ENCODE measurements around the gene KCNC1.

The KCNC1 gene

DNA sequence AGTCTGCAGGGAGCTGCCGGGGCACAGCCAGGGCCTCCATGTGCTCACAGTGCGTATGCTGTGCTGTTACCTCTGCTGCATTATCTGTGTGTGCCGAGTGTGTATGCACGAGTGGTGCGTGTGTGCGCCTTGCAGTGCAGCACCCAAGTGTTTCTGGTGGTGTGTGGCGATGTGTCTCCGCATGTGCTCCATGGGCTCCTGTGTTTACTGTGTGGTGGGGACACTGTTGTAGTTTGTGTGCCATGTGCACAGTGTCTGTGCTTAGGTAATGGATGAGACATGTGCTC, 31.4 kb downstream of the KCNC1 start:
- H3K9me3 ChIP-seq (ENCODE audit: control insufficient read depth in 2 of 2, low read length in 2 of 2) = no peaks in the 10 kb centered on the region
- H3K27me3 ChIP-seq (ENCODE audit: control insufficient read depth in 2 of 2, insufficient read depth in 2 of 2, low read length in 2 of 2) = no peaks in the 10 kb centered on the region
- H3K36me3 ChIP-seq (ENCODE audit: control insufficient read depth in 2 of 2, insufficient read depth in 2 of 2, low read length in 2 of 2) = no peaks in the 10 kb centered on the region
- no peak overlapping the region for H3K27ac ChIP-seq (ENCODE audit: low read depth in 2 of 2, low read length in 2 of 2)
- H3K9ac ChIP-seq (ENCODE audit: low read depth in 1 of 2, low read length in 2 of 2) = no peak overlapping the region
- H3K4me1 ChIP-seq (ENCODE audit: control insufficient read depth in 2 of 2, insufficient read depth in 2 of 2, low read length in 2 of 2) = peaks cover 11% of the 10 kb centered on the region in 2 donors
- H3K4me3 ChIP-seq (ENCODE audit: low read length in 2 of 2) = no peak overlapping the region

GRCh38 chr11:17766590-17766989, 32.0 kb downstream of the KCNC1 start:
- no peak overlapping the region for H3K27ac ChIP-seq (ENCODE audit: low read depth in 2 of 2, low read length in 2 of 2)
- H3K9me3 ChIP-seq (ENCODE audit: control insufficient read depth in 2 of 2, low read length in 2 of 2) = no peaks in the 10 kb centered on the region
- no peak overlapping the region for H3K9ac ChIP-seq (ENCODE audit: low read depth in 1 of 2, low read length in 2 of 2)
- H3K4me3 ChIP-seq (ENCODE audit: low read length in 2 of 2) = no peak overlapping the region
- no peaks in the 10 kb centered on the region for H3K27me3 ChIP-seq (ENCODE audit: control insufficient read depth in 2 of 2, insufficient read depth in 2 of 2, low read length in 2 of 2)
- no peaks in the 10 kb centered on the region for H3K36me3 ChIP-seq (ENCODE audit: control insufficient read depth in 2 of 2, insufficient read depth in 2 of 2, low read length in 2 of 2)
- peaks cover 11% of the 10 kb centered on the region in 2 donors for H3K4me1 ChIP-seq (ENCODE audit: control insufficient read depth in 2 of 2, insufficient read depth in 2 of 2, low read length in 2 of 2)

DNA sequence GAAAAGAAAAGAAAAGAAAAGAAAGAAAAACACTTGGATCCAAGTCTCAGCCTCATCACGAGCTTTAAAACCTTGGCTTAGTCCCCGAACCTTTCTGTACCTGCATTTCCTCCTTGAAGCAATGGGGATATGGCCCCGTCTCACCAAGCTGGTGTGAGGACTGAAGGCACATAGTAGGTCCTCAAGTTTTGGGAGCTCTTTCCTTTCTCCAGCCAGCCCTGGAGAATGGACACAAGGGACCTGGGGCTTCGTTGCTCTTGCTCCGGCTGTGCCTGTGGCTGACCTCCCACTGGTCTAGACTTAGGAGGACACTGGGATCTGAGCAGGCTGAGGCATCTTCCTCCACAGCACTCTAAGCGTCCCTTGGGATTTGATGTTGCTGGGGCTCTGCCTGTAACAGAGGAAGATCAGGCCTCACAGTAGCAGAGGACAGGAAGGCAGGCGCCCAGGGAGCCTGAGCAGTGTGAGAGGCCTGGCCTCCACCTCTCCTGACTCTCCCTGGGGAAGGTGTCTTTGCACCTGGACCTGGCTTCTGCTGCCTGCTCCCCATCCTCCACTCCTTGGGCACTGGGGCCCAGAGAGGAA, 32.8 kb downstream of the KCNC1 start:
- Histone ChIP-seq H3K9me3 (ENCODE audit: control insufficient read depth in 2 of 2, low read length in 2 of 2) (no peaks in the 10 kb centered on the region), H3K36me3 (ENCODE audit: control insufficient read depth in 2 of 2, insufficient read depth in 2 of 2, low read length in 2 of 2) (no peaks in the 10 kb centered on the region), H3K4me3 (ENCODE audit: low read length in 2 of 2) (no peak overlapping the region), H3K4me1 (ENCODE audit: control insufficient read depth in 2 of 2, insufficient read depth in 2 of 2, low read length in 2 of 2) (peaks cover 11% of the 10 kb centered on the region in 2 donors), H3K27ac (ENCODE audit: low read depth in 2 of 2, low read length in 2 of 2) (no peak overlapping the region), H3K27me3 (ENCODE audit: control insufficient read depth in 2 of 2, insufficient read depth in 2 of 2, low read length in 2 of 2) (no peaks in the 10 kb centered on the region), H3K9ac (ENCODE audit: low read depth in 1 of 2, low read length in 2 of 2) (no peak overlapping the region)

DNA sequence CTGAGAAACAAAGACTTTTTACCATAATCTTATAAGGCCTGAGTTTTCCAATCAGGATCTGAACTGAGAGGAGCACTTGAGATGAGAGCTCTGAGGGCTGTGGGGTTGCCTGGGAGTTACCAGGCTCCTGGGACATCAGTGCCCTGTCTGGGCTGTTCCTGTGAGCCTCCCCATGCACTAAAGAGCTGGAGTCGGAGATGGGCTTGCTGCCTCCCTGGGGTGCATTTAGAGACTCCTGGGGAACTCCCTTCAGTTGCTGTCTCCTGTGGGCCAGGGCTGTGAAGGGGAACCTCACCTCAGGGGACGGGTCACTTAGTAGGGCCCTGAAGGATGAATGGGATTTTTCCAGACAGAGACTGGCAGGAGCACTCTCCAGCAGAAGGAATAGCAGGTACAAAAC, 33.3 kb downstream of the KCNC1 start:
- Histone ChIP-seq H3K27ac (ENCODE audit: low read depth in 2 of 2, low read length in 2 of 2) (no peak overlapping the region), H3K4me1 (ENCODE audit: control insufficient read depth in 2 of 2, insufficient read depth in 2 of 2, low read length in 2 of 2) (peaks cover 11% of the 10 kb centered on the region in 2 donors), H3K36me3 (ENCODE audit: control insufficient read depth in 2 of 2, insufficient read depth in 2 of 2, low read length in 2 of 2) (no peaks in the 10 kb centered on the region), H3K27me3 (ENCODE audit: control insufficient read depth in 2 of 2, insufficient read depth in 2 of 2, low read length in 2 of 2) (no peaks in the 10 kb centered on the region), H3K4me3 (ENCODE audit: low read length in 2 of 2) (no peak overlapping the region), H3K9ac (ENCODE audit: low read depth in 1 of 2, low read length in 2 of 2) (no peak overlapping the region), H3K9me3 (ENCODE audit: control insufficient read depth in 2 of 2, low read length in 2 of 2) (no peaks in the 10 kb centered on the region)

DNA sequence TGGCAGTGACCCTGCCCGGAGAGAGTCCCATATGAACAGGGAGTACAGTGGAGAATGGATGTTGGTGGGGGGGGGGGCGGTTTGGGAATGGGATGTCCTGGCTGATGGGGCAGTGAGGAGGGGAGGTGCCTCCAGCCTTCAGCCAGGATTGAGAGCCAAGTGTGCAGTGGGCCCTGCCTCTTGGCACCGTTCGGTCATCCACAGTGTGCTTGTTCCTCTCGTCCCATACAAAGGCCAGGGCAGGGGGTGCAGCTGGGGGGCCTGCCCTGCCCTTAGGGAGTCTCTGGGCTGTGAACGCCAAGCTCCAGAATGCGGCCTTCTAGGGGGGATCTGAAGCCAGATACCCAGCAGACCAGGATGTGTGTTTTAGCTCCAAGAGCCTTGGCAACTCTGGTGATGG, 34.0 kb downstream of the KCNC1 start:
- Histone ChIP-seq H3K9ac (ENCODE audit: low read depth in 1 of 2, low read length in 2 of 2) (no peak overlapping the region), H3K27ac (ENCODE audit: low read depth in 2 of 2, low read length in 2 of 2) (no peak overlapping the region), H3K27me3 (ENCODE audit: control insufficient read depth in 2 of 2, insufficient read depth in 2 of 2, low read length in 2 of 2) (no peaks in the 10 kb centered on the region), H3K4me1 (ENCODE audit: control insufficient read depth in 2 of 2, insufficient read depth in 2 of 2, low read length in 2 of 2) (peaks cover 11% of the 10 kb centered on the region in 2 donors), H3K4me3 (ENCODE audit: low read length in 2 of 2) (no peak overlapping the region), H3K36me3 (ENCODE audit: control insufficient read depth in 2 of 2, insufficient read depth in 2 of 2, low read length in 2 of 2) (no peaks in the 10 kb centered on the region), H3K9me3 (ENCODE audit: control insufficient read depth in 2 of 2, low read length in 2 of 2) (no peaks in the 10 kb centered on the region)

- Histone ChIP-seq H3K9me3 (ENCODE audit: control insufficient read depth in 2 of 2, low read length in 2 of 2) (no peaks in the 10 kb centered on the region), H3K4me3 (ENCODE audit: low read length in 2 of 2) (no peak overlapping the region), H3K4me1 (ENCODE audit: control insufficient read depth in 2 of 2, insufficient read depth in 2 of 2, low read length in 2 of 2) (peaks cover 11% of the 10 kb centered on the region in 2 donors), H3K36me3 (ENCODE audit: control insufficient read depth in 2 of 2, insufficient read depth in 2 of 2, low read length in 2 of 2) (no peaks in the 10 kb centered on the region), H3K9ac (ENCODE audit: low read depth in 1 of 2, low read length in 2 of 2) (no peak overlapping the region), H3K27ac (ENCODE audit: low read depth in 2 of 2, low read length in 2 of 2) (no peak overlapping the region), H3K27me3 (ENCODE audit: control insufficient read depth in 2 of 2, insufficient read depth in 2 of 2, low read length in 2 of 2) (no peaks in the 10 kb centered on the region)
Observed at GRCh38 chr11:17769218-17769617, 34.6 kb downstream of the KCNC1 start.

DNA sequence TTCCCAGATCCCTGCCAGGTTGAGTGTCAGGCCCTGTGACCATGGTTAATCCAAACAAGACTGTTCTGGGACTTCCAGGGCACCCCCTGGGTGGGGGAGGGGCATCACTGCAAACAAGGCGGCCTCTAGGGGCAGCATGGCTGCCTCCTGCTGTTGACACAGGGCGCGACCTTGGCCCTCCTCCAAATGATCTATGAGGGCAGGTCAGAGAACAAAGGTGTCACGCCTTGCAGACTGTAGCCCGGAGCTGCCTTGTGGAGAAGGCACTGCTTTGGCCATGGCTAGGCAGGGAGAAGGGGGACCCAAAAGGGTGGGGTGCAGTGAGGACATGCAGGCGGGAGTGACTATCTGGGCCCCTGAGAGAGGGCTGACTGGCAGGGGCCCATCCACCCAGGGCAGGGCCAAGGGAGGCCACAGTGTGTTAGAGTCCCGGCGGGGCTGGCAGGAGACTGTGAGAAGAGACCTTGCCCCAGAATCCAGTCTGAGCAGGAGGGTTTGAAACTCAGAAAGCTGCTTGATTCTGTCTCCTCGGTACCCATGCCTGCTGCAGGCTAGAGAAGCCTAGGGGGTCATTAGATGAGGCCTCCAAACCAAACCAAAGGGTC, 35.6 kb downstream of the KCNC1 start:
- Histone ChIP-seq H3K4me1 (ENCODE audit: control insufficient read depth in 2 of 2, insufficient read depth in 2 of 2, low read length in 2 of 2) (peaks cover 11% of the 10 kb centered on the region in 2 donors), H3K36me3 (ENCODE audit: control insufficient read depth in 2 of 2, insufficient read depth in 2 of 2, low read length in 2 of 2) (no peaks in the 10 kb centered on the region), H3K27ac (ENCODE audit: low read depth in 2 of 2, low read length in 2 of 2) (no peak overlapping the region), H3K9me3 (ENCODE audit: control insufficient read depth in 2 of 2, low read length in 2 of 2) (no peaks in the 10 kb centered on the region), H3K9ac (ENCODE audit: low read depth in 1 of 2, low read length in 2 of 2) (no peak overlapping the region), H3K27me3 (ENCODE audit: control insufficient read depth in 2 of 2, insufficient read depth in 2 of 2, low read length in 2 of 2) (no peaks in the 10 kb centered on the region), H3K4me3 (ENCODE audit: low read length in 2 of 2) (no peak overlapping the region)

DNA sequence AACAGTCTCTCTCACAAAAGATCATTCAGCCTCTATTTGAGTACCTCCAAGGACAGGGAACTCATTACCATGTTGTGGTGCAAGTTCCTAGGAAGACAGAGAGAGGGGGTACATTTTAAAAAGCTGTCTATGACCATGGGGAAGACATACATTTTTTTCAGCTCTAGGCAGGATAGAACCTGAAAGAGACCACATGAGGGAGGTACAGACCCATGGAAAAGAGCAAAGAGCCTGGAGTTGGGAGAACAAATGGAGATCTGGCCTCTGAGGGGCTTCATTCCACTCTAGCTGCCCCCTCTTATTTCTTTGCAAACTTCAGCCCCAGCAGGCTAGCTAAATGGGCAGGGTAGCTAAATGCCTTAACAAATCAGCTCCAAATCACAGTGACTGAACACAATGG, 36.3 kb downstream of the KCNC1 start:
- Histone ChIP-seq H3K27me3 (ENCODE audit: control insufficient read depth in 2 of 2, insufficient read depth in 2 of 2, low read length in 2 of 2) (no peaks in the 10 kb centered on the region), H3K4me3 (ENCODE audit: low read length in 2 of 2) (no peak overlapping the region), H3K27ac (ENCODE audit: low read depth in 2 of 2, low read length in 2 of 2) (no peak overlapping the region), H3K4me1 (ENCODE audit: control insufficient read depth in 2 of 2, insufficient read depth in 2 of 2, low read length in 2 of 2) (peaks cover 11% of the 10 kb centered on the region in 2 donors), H3K36me3 (ENCODE audit: control insufficient read depth in 2 of 2, insufficient read depth in 2 of 2, low read length in 2 of 2) (no peaks in the 10 kb centered on the region), H3K9me3 (ENCODE audit: control insufficient read depth in 2 of 2, low read length in 2 of 2) (no peaks in the 10 kb centered on the region), H3K9ac (ENCODE audit: low read depth in 1 of 2, low read length in 2 of 2) (no peak overlapping the region)

DNA sequence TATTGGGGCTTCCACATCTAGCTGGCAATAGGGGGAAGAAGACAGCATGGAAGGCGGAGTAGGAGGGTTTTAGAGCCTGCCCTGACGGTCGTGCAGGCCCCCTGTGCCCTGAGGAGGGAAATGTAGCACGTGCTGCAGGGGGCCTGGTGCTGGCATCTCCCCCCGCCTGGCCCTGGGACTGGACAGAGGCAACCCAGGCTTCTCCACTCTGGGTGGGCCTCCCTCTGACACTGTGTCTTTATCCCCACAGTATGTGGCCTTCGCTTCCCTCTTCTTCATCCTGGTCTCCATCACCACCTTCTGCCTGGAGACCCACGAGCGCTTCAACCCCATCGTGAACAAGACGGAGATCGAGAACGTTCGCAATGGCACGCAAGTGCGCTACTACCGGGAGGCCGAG, 36.8 kb downstream of the KCNC1 start:
- Histone ChIP-seq H3K9ac (ENCODE audit: low read depth in 1 of 2, low read length in 2 of 2) (no peak overlapping the region), H3K27ac (ENCODE audit: low read depth in 2 of 2, low read length in 2 of 2) (no peak overlapping the region), H3K4me3 (ENCODE audit: low read length in 2 of 2) (no peak overlapping the region), H3K36me3 (ENCODE audit: control insufficient read depth in 2 of 2, insufficient read depth in 2 of 2, low read length in 2 of 2) (no peaks in the 10 kb centered on the region), H3K4me1 (ENCODE audit: control insufficient read depth in 2 of 2, insufficient read depth in 2 of 2, low read length in 2 of 2) (peaks cover 11% of the 10 kb centered on the region in 2 donors), H3K27me3 (ENCODE audit: control insufficient read depth in 2 of 2, insufficient read depth in 2 of 2, low read length in 2 of 2) (no peaks in the 10 kb centered on the region), H3K9me3 (ENCODE audit: control insufficient read depth in 2 of 2, low read length in 2 of 2) (no peaks in the 10 kb centered on the region)

GRCh38 chr11:17771841-17772401, 37.3 kb downstream of the KCNC1 start:
- Histone ChIP-seq H3K9ac (ENCODE audit: low read depth in 1 of 2, low read length in 2 of 2) (no peak overlapping the region), H3K27me3 (ENCODE audit: control insufficient read depth in 2 of 2, insufficient read depth in 2 of 2, low read length in 2 of 2) (no peaks in the 10 kb centered on the region), H3K36me3 (ENCODE audit: control insufficient read depth in 2 of 2, insufficient read depth in 2 of 2, low read length in 2 of 2) (no peaks in the 10 kb centered on the region), H3K4me3 (ENCODE audit: low read length in 2 of 2) (no peak overlapping the region), H3K27ac (ENCODE audit: low read depth in 2 of 2, low read length in 2 of 2) (no peak overlapping the region), H3K4me1 (ENCODE audit: control insufficient read depth in 2 of 2, insufficient read depth in 2 of 2, low read length in 2 of 2) (peaks cover 11% of the 10 kb centered on the region in 2 donors), H3K9me3 (ENCODE audit: control insufficient read depth in 2 of 2, low read length in 2 of 2) (no peaks in the 10 kb centered on the region)

Measured in mucosa of rectum (tissue), 2 donors.